Subcutaneous adipose tissue (tissue), 4 donors: Measurements from ENCODE around the gene NKAIN2. TPM values are rescaled to one million over a fixed set of nuclear protein-coding genes. Genes with fewer than 3 reads are reported as not detected.

ENCODE experiments used
- CTCF ChIP-seq: fragments of 450-650 bp; IDR thresholded peaks from one replicate; pipeline ENCODE4 v1.5.1; 2016; ENCODE audit warnings: low read depth, mild to moderate bottlenecking, control low read depth, antibody characterized with exemption, moderate library complexity
- total RNA-seq, 4 donors: library from RNA; depleted of rRNA; stranded (reverse); fragments of >200 nt; gene quantifications; one replicate each; pipeline ENCODE4 v1.1.0, GENCODE V29; 2016

Gene NKAIN2
- total RNA-seq, 4 donors from 2014 or later, result not detected

- TF ChIP-seq CTCF, result no peak
These were observed 32.5 kb upstream of the NKAIN2 start for GRCh38 chr6:123771126-123771525.

GRCh38 chr6:123777563-123777962 lies 26.1 kb upstream of the NKAIN2 start:
- TF ChIP-seq CTCF, result no peak

- TF ChIP-seq CTCF, result no peak
These were observed 23.6 kb upstream of the NKAIN2 start for GRCh38 chr6:123780021-123780420.

GRCh38 chr6:123784330-123784729 lies 19.3 kb upstream of the NKAIN2 start:
- TF ChIP-seq CTCF, result no peak

GRCh38 chr6:123785039-123785438 lies 18.6 kb upstream of the NKAIN2 start:
- TF ChIP-seq CTCF, result no peak

- no peak for TF ChIP-seq CTCF
These were observed 15.3 kb upstream of the NKAIN2 start for GRCh38 chr6:123788319-123788718.

- no peak for TF ChIP-seq CTCF
These were observed 9.5 kb upstream of the NKAIN2 start for GRCh38 chr6:123794190-123794589.

GRCh38 chr6:123794799-123795198 lies 8.9 kb upstream of the NKAIN2 start:
- TF ChIP-seq CTCF, result no peak
